ENCODE results near the gene TOP2B.

- TF ChIP-seq CTCF (IDR thresholded peaks at IDR 0.05; ENCODE audit: low read depth, low read length): no peak
- TF ChIP-seq EZH2phosphoT487 (IDR thresholded peaks at IDR 0.05; ENCODE audit: low read depth): no peak
Observed at GRCh38 chr3:25558121-25558520, 106.6 kb downstream of the TOP2B start.
